Measurements from ENCODE around the gene ENPEP. TPM values are rescaled to one million over a fixed set of nuclear protein-coding genes. Genes with fewer than 3 reads are reported as not detected.
"Not testable (repeated sequence)": the region's sequence is repeated elsewhere in the genome, so short reads cannot be mapped to it uniquely, and the experiment has no call there.

Gene ENPEP
- total and polyA plus RNA-seq, 11 donors, result 1.3 to 9.3 (median 4.2) TPM

GRCh38 chr4:110484767-110485166 is 8.8 kb downstream of the ENPEP start:
- no peaks in the 10 kb centered on the region for H3K9me3 ChIP-seq
- H3K36me3 ChIP-seq, result no peaks in the 10 kb centered on the region
- DNase-seq, result no peak
- TF ChIP-seq POLR2A (IDR thresholded peaks at IDR 0.05), result no peak
- TF ChIP-seq CTCF (IDR thresholded peaks at IDR 0.05), result no peak
- 35 to 52% (median 44%) methylated on average over 5 of the region's 5 CpGs for WGBS, 4 donors
- intact Hi-C loops (cut with DNase I), result loop anchor here in 1 of 10 donors (10.0 kb wide), 1 partner anchor 120 kb away; no protein-coding TSS in a partner anchor
- ATAC-seq, result peak in 3 of 4 donors; percentile 54 to 78 (median 58)
- peaks cover 0 to 35% (median 6%) of the 10 kb centered on the region in 12 donors for H3K4me1 ChIP-seq
- H3K27me3 ChIP-seq, result no peaks in the 10 kb centered on the region
- H3K4me3 ChIP-seq, result no peak overlapping the region
- peak overlapping the region in 3 of 12 donors; percentile 2 to 19 (median 14) for H3K27ac ChIP-seq

- no peak overlapping the region for H3K4me3 ChIP-seq
- intact Hi-C loops (cut with DNase I), result loop anchor here in 1 of 10 donors (10.0 kb wide), 1 partner anchor 121 kb away; no protein-coding TSS in a partner anchor
- H3K36me3 ChIP-seq, result no peaks in the 10 kb centered on the region
- H3K9me3 ChIP-seq, result no peaks in the 10 kb centered on the region
- H3K27me3 ChIP-seq, result no peaks in the 10 kb centered on the region
- H3K4me1 ChIP-seq, result peaks cover 0 to 35% (median 6%) of the 10 kb centered on the region in 12 donors
- peak overlapping the region in 2 of 12 donors; percentile 17 to 19 for H3K27ac ChIP-seq
- no peak for DNase-seq
- ATAC-seq, result no peak
- WGBS, 4 donors, result 43 to 56% (median 50%) methylated on average over 1 of the region's 1 CpG
- TF ChIP-seq CTCF (IDR thresholded peaks at IDR 0.05), result no peak
- no peak for TF ChIP-seq POLR2A (IDR thresholded peaks at IDR 0.05)
Observed at GRCh38 chr4:110485452-110485851, 9.5 kb downstream of the ENPEP start.

GRCh38 chr4:110486256-110486655 is 10.3 kb downstream of the ENPEP start:
- 26 to 36% (median 29%) methylated on average over 4 of the region's 4 CpGs for WGBS, 4 donors
- Histone ChIP-seq H3K4me3 (no peak overlapping the region), H3K27me3 (no peaks in the 10 kb centered on the region), H3K27ac (no peak overlapping the region), H3K36me3 (no peaks in the 10 kb centered on the region), H3K4me1 (peaks cover 0 to 35% (median 6%) of the 10 kb centered on the region in 12 donors), H3K9me3 (no peaks in the 10 kb centered on the region)
- intact Hi-C loops (cut with DNase I), result loop anchor here in 1 of 10 donors (10.0 kb wide), 1 partner anchor 121 kb away; no protein-coding TSS in a partner anchor
- no peak for TF ChIP-seq POLR2A (IDR thresholded peaks at IDR 0.05)
- no peak for TF ChIP-seq CTCF (IDR thresholded peaks at IDR 0.05)
- ATAC-seq (no peak), DNase-seq (no peak)

GRCh38 chr4:110486850-110487249 is 10.9 kb downstream of the ENPEP start:
- DNase-seq, H3K36me3 ChIP-seq, H3K4me3 ChIP-seq, H3K27ac ChIP-seq, H3K27me3 ChIP-seq, ATAC-seq, H3K9me3 ChIP-seq: not testable (repeated sequence)
- intact Hi-C loops (cut with DNase I), result loop anchor here in 1 of 10 donors (10.0 kb wide), 1 partner anchor 122 kb away; no protein-coding TSS in a partner anchor
- peaks cover 0 to 35% (median 6%) of the 10 kb centered on the region in 12 donors for H3K4me1 ChIP-seq
- WGBS, 4 donors, result 72 to 81% (median 75%) methylated on average over 4 of the region's 4 CpGs

GRCh38 chr4:110487873-110488272 is 11.9 kb downstream of the ENPEP start:
- H3K4me1 ChIP-seq, result peaks cover 0 to 35% (median 6%) of the 10 kb centered on the region in 12 donors

More at GRCh38 chr4:110487873-110488272, 11.9 kb downstream of the ENPEP start:
- no peak overlapping the region for H3K4me3 ChIP-seq
- H3K27me3 ChIP-seq, result no peaks in the 10 kb centered on the region
- ATAC-seq (peak; percentile 55 to 84 (median 78)), DNase-seq (peak in 1 of 5 donors; percentile 16)
- peak overlapping the region in 1 of 12 donors; percentile 19 for H3K27ac ChIP-seq
- intact Hi-C loops (cut with DNase I), result loop anchor here in 1 of 10 donors (10.0 kb wide), 1 partner anchor 123 kb away; no protein-coding TSS in a partner anchor
- no peaks in the 10 kb centered on the region for H3K36me3 ChIP-seq
- H3K9me3 ChIP-seq, result no peaks in the 10 kb centered on the region
- no peak for TF ChIP-seq POLR2A (IDR thresholded peaks at IDR 0.05)
- TF ChIP-seq CTCF (IDR thresholded peaks at IDR 0.05), result no peak

Data from heart left ventricle (tissue), 16 donors.